HTR-8/SVneo (cell line): ENCODE measurements around the gene CYP1A2.

Experiments used
- DNase-seq: peaks from one replicate; pipeline ENCODE4 v3.0.0; 2011; ENCODE audit warnings: low spot score, mixed read lengths; ENCODE audit not compliant: insufficient read length
- FAIRE-seq: peaks from 2 replicates; lab custom pipeline; 2011; peaks lifted over from hg19 to GRCh38; lab: Jason Lieb, UNC

Gene CYP1A2

DNA sequence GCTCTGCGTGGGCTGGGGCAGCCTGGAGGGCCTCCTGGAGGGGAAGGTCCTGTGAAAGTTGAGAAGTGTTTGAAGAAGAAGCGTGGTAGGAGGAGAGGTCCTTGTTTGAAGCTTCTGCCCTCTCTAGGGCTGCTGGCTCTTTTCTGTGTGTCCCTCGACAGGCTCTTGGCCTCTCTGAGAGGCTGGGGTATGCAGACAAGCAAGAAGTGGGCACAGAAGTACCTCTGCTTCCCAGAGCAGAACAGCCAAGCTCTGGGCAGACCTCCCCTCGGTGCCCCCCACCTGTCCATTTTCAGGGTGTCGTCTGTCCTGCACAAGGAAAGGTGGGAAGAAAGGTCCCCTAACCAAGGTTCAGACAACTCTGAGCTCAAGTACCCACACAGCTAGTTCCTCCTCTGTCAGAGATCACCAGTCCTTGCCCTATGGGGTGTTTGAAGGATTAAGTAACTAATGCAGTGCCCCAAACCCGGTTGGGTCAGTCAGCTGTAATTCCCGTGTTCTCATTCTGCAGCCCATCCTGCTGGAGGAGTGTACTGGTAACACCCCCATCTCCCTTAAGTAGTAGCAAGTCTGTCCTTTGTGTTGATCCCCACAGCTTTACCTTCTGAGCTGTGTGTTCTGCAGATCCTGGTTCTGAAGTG lies 39.5 kb downstream of the CYP1A2 start:
- no peak for FAIRE-seq
- DNase-seq, result no peak

DNA sequence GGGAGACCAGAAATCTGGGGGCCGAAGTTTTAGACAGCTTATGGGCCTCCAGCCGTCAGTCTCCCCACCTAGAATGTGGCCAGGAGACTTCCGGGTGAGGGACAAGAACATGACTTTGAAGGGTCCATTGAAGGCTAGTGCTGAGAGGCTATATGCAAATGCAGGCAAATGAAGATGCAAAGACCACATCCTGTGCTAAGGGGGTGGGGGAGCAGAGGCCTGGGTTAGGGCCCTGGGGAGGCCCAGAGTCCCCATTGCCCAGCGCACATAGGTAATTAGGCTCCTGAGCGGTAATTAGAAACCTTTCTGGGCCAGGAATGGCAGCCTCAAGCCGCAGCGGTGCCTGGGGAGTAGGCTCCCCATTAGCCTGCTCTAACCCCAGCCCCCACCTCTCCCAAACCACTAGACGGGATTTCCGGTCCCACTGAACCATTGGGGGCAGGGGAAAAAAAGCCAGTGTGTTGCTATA lies 40.1 kb downstream of the CYP1A2 start:
- no peak for FAIRE-seq
- DNase-seq, result no peak

DNA sequence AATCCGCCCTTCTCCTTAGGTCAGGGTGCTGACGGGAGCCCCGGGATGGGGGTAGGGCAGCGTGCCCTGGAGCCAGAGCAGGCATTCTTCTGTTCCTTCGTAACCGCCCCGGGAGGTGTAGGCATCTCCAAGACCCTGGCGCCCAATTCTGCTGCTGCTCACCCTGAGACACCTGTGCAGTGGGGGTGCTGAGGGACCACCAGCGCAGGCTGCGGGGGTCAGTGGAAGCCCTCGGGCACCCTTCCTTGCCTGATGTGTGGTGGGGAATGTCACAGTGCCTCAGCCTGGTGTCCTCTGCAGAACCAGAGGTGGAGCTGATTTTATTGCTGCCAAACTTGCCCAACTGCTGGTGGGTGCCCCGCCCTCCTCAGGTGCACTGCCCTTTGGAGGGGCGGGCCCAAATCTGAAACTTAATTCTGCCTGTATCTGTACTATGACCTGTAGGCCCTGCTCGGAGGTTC lies 40.6 kb downstream of the CYP1A2 start:
- FAIRE-seq (no peak), DNase-seq (no peak)

DNA sequence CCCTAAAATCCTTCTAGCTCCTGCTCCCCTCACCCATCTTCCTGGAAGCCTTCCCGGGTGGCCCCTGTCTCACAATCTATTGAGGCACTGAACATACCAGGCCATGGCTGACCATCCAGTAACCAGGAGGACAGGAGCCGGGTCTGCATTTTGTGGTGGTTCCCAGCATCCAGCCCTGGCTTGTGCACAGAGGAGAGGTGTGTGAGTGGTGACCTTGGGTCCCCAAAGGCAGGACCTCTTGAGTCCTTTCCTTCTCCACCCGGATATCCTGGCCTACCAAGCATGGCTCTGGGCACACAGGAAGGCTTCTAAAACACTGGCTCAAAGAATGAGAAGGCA lies 41.1 kb downstream of the CYP1A2 start:
- DNase-seq (no peak), FAIRE-seq (no peak)

DNA sequence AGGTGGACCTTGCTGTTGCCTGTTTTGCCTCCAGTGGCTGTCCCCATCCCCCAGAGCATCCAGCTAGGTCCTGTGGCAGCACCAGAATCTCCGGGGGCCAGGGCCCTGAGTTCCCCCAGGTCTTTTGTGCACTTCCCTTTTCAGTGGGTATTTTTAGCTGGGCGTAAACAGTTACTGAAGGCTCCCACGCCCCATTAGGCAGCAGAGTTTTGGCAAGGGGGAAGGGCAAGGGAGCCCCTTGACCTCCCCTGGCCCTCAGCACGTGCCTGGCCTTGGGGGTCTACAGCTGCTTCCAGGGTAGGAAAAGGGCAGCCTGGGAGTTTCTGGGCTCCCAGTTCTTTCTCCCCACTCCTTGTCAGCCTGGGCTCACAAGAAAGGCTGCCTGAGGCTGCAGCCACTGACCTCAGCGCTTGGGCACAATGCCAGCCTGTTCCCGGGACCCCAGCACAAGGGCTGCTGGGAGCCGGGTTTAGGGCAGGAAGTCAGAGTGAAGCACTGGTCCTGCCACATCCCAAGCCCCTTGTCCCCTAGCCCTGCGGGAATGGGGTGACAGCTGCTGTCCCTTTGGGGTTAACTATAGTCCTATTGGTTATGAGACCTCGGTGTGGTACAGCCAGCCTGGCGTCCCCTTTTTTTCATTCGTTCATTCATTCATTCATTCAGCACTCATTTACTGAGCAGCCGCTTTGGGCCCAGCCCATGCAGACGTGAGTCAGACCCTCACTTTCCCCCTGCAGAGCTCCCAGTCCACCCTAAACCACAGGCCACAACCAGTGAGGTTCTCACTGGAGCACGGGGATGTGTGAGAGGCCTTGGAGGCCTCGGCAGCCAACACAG lies 41.7 kb downstream of the CYP1A2 start:
- DNase-seq, result peak; percentile 54
- FAIRE-seq, result no peak

DNA sequence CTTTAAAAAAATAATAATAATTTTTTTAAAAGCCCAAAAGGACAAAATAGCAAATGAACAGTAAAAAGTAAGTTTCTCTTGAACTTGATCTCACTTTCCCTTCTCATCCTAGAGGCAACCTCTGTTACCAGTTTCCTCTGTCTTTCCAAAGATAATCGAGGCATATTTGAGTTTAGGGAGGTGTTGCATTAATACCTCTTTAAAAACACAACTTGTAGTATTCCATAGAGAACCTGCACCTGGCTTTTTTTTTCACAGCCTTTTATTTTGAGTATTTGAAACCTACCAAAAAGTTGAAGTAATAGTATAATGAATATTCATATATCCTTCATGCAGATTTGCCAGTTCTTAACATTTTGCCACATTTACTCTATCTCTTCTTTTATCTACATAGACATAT lies 42.4 kb downstream of the CYP1A2 start:
- DNase-seq, result no peak
- no peak for FAIRE-seq

DNA sequence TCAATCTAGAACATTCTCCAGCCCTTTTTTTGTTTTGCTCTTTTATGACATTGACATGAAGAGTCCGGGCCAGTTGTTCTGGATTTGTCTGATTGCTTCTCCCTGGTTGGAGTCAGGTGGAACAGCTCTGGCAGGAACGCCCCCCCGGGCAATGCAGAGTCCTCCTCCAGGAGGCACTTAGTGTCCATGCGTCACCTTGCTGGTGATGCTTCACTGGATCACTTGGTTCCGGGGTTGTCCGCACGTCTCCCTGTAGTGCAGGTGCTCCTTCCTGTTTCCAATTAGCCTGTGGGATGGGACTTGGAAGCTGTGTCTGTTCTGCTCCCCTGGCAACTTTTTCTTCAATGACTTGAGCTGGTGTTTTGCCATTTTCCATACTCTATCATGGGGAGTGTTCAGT lies 43.0 kb downstream of the CYP1A2 start:
- FAIRE-seq (no peak), DNase-seq (no peak)

DNA sequence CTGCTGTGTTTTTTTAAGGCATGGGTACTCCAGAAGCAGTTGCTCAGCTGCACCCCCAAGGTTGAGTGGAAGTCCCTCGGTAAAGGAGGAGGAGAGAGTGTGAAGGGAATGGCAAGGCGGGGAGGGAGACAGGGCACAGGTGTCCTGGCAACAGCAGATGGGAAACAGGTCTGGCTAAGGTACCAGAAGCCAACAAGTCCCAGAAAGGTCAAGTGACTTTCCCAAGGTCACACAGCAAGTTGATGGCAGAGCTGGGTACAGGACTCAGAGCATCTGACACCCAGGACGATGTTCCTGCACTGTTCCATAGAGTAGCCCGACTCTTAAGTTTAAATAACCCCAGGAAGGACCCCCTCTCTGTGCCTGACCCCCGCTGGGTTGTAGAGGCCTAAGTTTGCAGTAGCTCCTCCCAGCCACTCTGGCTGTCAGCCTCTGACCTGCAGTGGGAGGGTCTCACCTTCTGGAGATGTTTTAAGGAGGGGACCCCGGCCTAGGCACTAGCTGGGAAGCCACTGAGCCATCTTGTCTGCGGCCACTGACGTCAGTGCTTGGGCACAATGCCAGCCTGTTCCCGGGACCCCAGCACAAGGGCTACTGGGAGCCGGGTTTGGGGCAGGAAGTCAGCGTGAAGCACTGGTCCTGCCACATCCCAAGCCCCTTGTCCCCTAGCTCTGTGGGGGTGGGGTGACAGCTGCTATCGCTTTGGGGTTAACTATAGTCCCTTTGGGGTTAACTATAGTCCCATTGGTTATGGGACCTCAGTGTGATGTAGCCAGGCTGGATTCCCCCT lies 43.8 kb downstream of the CYP1A2 start:
- FAIRE-seq (no peak), DNase-seq (no peak)

DNA sequence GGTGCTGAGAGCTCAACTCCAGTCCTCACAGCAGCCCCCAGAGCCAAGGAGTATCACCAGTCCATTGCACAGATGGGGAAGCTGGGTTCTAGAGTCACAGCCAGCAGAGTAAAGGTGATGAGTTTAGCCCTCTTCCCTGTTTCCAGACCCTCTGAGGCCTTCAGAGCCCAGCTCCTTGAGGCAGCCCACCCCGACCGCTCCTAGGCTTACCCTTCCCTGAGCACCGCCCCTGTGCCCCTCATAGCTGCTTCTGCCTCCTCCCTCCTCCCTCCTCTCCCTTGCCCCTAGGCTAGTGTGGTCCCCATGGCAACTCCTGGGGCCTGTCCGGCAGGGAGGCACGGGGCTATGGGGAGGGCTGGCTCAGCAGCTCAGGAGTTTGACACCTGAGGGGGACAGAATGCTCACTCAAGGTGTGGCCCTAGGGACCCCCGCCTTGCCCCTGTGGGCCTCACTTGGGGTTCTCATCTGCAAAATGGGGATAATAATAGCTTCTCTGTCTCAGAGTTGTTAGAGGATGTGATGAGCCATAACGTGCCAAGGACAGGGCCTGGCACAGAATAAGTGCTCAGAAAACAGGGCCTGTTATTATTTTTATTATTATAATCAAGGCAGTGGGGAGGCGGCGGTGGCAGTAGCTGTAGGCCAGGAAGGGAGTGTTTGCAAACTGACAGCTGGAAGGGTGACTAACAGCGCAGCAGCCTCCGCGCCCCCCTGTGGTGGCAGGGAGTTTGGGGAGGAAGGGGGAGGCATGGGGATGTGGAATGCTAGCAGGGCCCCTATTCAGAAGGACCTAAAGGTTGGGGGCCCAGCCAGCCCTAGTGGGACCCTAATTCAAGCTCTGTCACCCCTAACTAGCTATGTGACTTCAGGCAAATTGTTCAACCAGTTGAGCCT lies 44.7 kb downstream of the CYP1A2 start:
- DNase-seq (no peak), FAIRE-seq (no peak)

DNA sequence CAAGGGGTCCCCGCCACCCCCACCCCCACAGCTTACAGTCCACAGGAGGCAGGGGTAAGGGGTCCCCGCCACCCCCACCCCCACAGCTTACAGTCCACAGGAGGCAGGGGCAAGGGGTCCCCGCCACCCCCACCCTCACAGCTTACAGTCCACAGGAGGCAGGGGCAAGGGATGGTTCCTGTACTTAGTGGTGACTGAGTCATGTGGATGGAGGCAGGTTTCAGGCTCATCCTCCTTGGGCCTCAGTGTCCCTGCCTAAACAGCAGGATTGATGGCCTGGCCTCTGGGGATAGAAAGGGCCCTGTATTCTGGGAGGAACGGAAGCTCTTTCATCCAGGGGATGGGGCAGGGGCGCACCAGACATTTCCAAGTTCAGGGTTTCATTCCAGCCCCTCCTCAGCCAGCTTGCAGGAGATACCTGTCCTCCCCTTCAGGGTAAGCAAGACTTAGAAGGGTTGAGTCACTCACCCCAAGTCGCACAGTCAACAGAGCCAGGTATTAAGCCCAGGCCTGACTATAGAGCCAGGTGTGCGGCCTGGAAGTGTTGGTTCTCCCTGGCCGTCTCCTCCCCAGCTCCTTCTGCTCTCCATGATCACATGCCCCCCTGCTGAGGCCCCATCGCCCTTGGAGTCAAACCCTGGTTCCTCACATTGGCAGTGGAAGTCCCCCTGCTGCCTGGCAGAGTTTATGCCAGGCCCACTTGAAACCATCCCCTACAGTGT lies 45.8 kb downstream of the CYP1A2 start:
- DNase-seq (no peak), FAIRE-seq (no peak)

DNA sequence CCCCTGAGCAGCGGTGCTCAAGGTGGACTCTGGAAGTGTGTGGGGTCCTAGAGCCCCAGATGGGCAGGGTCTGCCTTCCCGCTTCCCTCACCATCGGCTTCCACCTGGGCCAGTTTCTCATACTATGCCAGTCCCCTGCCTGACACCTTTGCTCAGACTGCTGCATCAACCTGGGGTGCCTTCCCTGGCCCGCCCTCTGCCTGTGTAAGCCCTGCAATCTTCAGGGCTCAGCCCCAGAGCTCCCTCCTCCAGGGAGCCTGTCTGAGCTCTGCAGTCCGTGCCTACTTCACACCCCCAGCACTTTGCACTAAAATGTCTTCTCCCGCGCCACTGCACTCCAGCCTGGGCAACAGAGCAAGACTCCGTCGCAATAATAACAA lies 46.3 kb downstream of the CYP1A2 start:
- FAIRE-seq (no peak), DNase-seq (no peak)

DNA sequence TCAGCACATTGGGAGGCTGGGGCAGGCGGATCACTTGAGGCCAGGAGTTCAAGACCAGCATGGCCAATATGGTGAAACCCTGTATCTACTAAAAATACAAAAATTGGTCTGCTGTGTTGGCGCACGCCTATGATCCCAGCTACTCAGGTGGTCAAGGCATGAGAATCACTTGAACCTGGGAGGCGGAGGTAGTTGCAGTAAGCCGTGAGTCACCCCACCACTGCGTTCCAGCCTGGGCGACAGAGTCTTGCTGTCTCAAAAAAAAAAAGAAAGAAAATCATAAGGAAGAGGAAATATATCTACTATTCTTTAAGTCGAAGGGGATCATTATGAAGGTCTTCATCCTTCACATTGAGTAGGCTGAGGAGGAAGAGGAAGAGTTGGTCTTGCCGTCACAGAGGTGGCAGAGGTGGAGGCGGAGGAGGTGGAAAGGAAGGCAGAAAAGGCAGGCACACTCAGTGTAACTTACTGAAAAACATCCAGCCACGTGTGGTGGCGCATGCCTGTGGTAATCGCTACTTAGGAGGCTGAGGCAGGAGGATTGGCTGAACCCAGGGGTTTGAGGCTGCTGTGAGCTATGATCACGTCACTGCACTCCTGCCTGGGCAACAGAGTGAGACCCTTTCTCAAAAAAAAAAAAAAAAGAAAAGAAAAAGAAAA lies 47.5 kb downstream of the CYP1A2 start:
- no peak for DNase-seq
- no peak for FAIRE-seq

DNA sequence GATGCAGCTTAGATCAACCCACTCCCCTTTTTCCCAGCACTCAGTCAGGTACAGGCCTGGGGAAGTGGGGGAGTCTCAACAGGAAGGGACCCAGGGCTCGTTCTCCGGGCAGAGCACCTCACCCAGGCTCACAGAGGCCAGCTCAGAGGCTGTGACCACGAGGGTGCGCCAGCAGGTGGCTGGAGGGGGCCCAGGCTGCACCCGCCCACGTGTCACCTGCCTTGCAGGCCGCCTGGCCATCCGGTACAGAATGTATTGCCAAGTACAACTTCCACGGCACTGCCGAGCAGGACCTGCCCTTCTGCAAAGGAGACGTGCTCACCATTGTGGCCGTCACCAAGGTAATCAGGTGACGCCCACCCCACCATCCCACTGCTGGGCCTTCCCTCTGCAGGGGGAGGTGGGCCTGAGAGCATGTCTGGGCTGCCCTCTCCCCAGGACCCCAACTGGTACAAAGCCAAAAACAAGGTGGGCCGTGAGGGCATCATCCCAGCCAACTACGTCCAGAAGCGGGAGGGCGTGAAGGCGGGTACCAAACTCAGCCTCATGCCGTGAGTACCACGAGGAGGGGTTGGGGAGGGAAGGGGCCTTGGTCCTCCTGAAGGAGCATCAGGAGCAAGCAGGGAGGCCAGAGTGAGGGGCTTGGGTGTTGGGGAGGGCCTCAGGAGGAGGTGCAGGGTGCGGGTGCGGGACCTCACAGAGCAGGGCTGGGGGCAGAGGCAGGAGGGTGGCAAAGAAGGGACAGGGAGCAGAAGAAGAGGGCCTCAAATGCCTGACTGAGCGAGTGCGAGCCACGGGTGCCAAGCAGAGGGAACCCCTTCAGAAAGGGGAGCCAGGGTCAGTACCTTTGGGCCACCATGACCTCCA lies 50.0 kb downstream of the CYP1A2 start:
- FAIRE-seq (no peak), DNase-seq (no peak)

DNA sequence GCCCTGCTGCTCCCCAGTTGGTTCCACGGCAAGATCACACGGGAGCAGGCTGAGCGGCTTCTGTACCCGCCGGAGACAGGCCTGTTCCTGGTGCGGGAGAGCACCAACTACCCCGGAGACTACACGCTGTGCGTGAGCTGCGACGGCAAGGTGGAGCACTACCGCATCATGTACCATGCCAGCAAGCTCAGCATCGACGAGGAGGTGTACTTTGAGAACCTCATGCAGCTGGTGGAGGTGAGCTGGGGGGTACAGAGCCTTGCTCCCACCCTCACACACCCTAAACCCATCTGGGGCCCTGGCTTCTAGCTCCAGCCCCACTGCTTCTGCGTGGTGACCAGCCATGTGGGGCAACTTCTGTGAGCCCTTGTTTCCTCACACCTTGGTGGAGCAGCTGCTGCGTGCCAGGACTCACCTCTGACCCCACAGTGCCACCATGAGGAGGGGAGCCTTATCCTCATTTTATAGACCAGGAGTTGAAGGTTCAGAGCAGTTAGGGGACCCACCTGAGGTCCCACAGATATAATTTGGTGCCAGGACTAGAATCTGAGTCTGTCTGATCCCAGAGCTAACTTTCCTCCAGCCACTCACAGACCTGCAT lies 50.7 kb downstream of the CYP1A2 start:
- FAIRE-seq, result no peak
- DNase-seq, result no peak

DNA sequence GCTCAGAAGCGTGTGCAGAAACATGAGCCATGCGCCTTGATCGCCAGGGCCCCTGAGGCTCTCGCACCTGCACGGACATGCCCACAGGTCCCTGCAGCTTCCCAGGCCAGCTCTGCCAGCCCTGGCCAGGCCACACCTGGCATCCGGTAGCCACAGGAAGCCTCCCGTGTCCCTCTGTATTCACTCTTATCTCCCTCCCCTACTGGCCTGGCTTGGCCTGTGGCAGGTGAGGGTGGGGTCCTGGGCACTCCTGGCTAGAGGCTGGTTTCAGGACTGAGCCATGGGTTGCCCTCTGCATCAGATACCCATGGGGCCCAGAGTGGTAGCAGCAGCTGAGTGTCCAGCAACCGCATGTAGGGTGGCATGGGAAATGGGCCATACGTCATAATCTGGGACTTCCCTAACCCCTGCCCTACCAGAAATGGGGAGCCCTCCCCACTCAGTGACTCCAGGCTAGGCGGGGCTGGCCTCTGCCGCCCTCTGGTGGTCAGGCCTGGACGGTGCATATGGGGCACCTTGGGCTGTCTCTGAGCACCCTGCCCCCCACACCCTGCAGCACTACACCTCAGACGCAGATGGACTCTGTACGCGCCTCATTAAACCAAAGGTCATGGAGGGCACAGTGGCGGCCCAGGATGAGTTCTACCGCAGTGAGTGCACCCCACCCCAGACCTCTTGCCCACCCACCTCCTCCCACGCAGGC lies 51.4 kb downstream of the CYP1A2 start:
- peak; percentile 84 for FAIRE-seq
- peak; percentile 86 for DNase-seq

DNA sequence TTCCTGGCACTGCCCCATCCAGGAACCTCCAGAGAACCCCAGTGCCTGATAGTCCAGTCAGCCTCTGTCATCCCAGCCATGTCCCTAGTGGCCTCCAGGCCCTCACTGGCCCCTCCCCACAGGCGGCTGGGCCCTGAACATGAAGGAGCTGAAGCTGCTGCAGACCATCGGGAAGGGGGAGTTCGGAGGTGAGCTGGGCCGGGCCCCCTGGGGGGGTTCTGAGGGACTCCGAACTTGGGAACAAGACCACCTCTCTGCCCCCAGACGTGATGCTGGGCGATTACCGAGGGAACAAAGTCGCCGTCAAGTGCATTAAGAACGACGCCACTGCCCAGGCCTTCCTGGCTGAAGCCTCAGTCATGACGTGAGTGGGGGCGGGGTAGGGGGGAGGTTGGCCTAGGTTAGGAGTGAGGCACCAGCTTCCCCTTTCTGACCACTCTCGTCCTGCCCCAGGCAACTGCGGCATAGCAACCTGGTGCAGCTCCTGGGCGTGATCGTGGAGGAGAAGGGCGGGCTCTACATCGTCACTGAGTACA lies 52.0 kb downstream of the CYP1A2 start:
- FAIRE-seq, result no peak
- DNase-seq, result no peak
